HPDE6-E6E7 (cell line): Measurements from ENCODE around the gene H2BK1.

ENCODE experiments used
- DNase-seq: peaks from one replicate; pipeline ENCODE4 v3.0.0; 2011; ENCODE audit warnings: missing footprints; ENCODE audit errors: extremely low spot score

The H2BK1 gene

DNA sequence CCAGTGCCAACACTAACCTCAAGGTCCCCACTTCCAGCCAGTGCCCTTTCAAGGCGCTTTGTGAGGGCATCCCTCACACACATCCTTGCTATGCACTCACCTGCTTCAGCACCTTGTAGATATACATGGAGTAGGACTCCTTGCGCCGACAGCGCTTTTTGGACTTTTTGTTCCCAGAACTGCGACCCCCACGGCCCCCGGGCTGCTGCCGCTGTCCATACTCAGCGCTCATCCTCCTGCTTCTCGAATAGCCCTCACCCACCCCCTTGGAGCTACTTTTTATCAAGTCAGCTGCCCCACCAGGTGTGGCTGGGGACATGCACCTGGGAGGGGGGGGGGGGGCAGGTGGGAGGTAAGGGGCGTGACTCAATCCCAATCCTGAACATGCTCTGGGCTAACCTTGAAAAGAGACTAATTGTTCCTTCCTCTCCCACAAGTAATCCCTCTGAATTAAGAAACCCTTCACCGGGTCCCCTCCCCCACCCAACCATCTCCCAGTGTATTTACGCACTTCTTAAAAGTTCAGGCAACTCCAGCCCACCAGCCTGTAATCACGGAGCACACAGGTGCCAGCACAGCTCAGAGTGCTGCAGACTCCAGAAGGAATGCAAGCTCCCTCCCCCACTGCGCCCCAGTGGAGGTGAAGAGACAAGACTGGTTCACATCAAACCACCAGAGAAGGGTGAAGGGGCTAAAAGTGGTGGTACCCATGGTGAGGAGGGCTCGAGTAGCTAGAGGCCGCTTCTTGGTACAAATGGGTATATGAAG lies at the start of gene H2BK1:
H2BK1 (minus strand) TSS at position 402 of the 768 bp plus-strand sequence; CDS start at position 232, 170 bp downstream.
- no peak for DNase-seq

- DNase-seq: no peak
Measured at GRCh38 chr7:151257990-151258389, 47.7 kb upstream of the H2BK1 start.

GRCh38 chr7:151256410-151257045 lies 46.2 kb upstream of the H2BK1 start:
- no peak for DNase-seq

GRCh38 chr7:151255390-151255789 lies 45.1 kb upstream of the H2BK1 start:
- DNase-seq: no peak

GRCh38 chr7:151254851-151255250 lies 44.6 kb upstream of the H2BK1 start:
- no peak for DNase-seq

- no peak for DNase-seq
Measured at GRCh38 chr7:151254316-151254715, 44.0 kb upstream of the H2BK1 start.

GRCh38 chr7:151252961-151253711 lies 42.8 kb upstream of the H2BK1 start:
- DNase-seq: no peak

DNA sequence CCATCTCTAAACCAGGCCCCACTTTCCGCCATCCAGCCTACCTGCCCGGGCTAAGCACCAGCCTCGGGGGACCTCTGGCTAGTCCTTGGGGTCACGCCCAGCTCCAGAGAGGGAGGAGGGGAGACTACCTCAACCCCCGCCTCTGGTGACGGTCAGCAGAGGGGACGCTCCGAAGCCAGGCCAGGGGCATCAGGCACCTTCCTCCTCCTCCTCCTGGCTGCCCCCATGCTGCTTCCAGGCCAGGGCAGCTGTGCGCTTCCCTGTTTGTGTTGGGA lies 42.2 kb upstream of the H2BK1 start:
- DNase-seq: no peak

- no peak for DNase-seq
Measured at GRCh38 chr7:151251689-151252560, 41.6 kb upstream of the H2BK1 start.

DNA sequence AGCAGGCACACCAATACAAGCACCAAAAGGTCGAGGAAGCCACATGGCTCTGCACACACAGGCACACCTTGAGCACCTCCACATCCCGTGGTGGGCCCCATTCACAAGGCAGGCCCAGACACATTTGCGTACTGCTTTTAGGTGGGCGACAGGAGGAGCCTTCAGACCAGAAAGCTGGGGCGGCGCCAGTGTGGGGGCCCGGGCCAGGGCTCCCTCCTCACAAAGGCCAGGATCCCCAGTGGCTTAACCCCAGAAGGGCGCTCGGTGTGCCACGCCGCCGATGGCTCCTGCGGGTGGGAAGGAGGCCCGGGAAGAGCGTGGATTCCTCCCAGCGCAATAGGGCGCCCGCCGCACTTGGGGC lies 41.0 kb upstream of the H2BK1 start:
- no peak for DNase-seq

DNA sequence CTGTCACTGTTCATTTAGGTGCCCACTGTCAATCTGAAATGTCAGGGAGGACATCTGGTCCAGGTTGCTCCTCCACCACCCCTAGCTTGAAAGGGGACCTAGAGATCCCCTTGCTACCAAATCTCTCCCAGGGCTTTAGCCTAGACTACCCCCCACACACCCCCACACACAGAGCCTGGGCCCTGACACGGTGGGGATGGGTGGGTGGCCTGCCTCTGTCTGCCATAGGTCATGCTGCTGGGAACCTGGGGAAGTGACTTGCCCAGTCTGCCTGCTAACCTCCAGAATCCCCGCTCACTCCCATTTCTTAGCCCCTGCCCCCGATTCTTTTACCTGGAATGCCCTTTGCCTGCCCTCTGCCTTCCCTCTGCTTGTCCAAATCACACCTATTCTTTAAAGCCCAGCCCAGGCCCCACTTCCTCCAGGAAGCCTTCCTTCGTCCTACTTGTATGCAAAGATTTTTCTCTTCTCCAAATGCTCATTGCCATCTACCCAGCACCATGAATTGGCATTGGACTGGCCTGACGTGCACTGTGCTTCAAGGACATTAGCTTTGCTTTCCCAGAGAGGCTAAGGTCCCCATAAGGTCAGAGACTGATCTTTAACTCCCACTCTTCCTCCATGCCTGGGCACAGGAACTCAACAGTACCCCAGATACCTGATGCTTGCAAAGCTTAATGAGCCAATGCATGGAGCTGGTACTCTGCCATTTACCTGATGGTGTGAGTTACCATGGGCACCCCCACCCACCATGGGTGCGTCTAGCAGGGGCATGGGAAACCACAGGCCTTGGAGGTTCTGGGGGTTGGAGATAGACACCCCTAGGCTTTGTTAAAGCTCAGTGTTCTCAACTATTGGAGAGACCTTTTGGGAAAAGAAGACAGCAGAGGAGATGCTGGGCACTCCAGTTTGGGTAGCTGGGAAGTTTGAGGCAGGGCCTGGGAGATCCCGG lies 40.2 kb upstream of the H2BK1 start:
- DNase-seq: no peak

GRCh38 chr7:151249732-151250072 lies 39.4 kb upstream of the H2BK1 start:
- no peak for DNase-seq

- no peak for DNase-seq
Measured at GRCh38 chr7:151249034-151249731, 38.9 kb upstream of the H2BK1 start.

DNA sequence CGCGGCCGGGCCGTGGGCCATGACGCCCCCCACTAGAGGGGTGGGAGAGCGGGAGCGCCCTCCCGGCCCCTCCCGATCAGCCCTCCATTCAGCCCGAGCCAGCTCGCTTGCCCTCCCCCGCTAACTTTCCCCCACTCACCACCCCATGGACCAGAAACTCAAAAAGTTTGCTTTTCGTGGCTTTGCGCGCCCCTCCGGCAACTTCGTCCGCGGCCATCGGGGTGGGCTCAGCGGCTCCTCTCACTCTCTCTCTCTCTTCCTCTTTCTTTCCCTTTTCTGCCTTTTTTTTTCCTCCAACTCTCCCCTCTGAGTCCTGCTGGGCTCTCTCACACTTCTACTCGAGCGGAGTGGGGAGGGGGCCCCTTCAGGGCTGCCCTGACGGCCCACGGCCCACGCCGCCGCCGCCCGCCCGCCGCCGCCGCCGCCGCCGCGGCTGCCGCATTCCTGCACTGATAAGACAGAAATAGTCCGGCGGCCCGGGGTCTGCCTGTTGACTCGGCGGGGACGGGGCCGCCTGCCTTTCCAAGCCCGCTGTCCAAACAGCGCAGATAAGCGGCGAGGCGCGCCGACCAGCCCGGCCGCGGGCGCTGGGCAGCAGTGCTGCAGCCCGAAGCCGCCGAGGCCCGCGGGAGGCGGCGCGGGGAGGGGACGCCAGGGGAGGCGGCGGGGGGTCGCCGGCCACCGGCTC lies 38.2 kb upstream of the H2BK1 start, which contains the start of gene SMARCD3:
SMARCD3 (minus strand) TSS at position 349 of the 688 bp plus-strand sequence; CDS start at position 217, 132 bp downstream.
- no peak for DNase-seq

DNA sequence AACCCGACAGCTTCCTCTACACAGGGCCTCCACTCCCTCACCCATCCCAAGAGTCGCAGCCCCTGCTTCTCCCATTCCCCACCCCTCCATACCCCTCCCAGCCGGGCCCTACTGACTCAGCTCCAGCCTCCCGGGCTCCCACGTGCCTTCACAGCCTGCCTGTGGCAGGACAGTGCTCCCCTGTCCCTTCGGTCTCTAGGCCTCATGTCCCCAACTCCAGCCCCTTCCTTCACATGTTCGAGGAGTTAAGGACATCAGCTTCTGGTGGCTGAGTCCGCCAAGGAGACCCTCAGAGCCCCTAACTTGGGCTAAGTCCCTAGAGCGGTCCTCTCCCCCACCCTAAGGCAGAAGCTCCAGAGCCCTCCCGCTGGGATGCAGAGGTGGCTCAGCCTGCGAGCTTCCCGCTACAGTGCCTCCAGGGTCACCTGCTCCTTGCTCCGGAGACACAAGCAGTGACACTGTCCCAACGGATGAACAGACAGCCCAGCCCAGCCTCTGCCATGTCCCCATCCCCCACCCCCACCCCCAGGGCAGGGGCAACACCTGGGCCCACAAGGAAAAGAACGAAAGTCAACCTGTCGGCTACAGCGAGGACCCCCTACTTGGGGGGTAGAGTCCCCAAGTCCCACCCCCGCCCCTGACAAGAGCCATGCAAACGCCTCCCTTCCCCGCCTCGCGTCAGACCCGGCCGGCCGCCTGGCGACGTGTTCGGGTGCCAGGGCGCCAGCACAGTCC lies 37.5 kb upstream of the H2BK1 start:
- no peak for DNase-seq

GRCh38 chr7:151246851-151247580 lies 36.7 kb upstream of the H2BK1 start:
- no peak for DNase-seq

DNA sequence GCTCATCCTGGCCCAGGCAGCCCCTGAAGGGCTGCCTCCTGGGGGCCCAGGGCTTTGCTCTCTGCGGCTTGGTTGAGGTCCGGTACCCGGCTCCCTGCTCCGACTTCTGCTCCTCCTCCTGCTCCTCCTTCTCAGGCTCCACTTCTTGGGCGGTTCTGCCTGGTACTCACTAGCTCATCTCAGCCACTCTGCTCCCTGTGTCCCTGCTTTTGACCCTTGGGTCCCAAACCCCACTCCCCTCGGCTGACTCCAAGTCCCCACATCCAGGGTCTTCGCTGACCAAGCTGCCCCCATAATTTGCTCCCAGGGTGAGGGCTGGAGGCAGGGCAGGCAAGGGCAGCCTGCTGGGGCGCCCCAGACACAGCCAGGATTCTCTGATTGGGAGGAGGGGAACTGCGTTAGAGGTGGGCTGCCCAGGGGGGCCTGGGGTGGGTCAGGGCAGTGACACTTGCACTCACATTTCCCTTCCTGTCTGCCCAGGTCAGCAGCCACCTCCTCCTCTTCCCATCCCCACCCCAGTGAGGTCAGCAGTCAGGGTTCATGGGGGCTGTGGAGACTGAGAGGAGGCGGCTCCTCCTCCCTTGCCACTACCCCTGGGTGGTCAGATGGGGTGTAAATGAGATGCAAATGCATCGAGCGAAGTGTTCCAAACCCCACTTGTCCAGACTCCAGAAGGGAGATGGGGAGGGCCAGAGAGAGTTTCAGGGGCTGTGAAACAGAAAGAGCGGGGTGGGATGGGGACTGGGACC lies 36.0 kb upstream of the H2BK1 start:
- no peak for DNase-seq
